Measurements from ENCODE around the gene GORASP2.
"Not testable (repeated sequence)": the region's sequence is repeated elsewhere in the genome, so short reads cannot be mapped to it uniquely, and the experiment has no call there.

Gene GORASP2

DNA sequence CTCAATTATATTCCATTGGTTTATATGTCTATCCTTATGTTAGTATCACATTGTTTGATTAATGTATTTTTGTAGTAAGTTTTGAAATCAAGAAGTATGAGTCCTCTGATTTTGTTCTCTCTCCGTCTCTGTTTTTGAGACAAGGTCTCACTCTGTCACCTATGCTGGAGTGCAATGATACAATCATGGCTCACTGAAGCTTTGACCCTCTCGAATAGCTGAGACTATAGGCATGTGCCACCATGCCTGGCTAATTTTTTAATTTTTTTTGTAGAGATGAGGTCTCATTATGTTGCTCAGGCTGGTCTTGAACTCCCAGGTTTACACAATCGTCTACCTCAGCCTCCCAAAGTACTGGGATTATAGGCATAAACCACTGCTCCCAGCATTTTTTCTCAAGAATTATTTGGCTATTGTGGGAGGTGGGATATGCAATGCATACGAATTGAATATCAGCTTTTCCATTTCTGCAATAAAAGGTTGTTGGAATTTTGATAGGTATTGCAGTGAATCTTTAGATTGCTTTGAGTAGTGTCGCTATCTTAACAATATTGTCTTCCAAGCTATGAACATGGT is 17.7 kb upstream of the GORASP2 start:
- Histone ChIP-seq H3K36me3 (ENCODE audit: control insufficient read depth in 2 of 2, insufficient read depth in 1 of 2, low read length in 2 of 2) (no peaks in the 10 kb centered on the region), H3K4me1 (ENCODE audit: control insufficient read depth, insufficient read depth, low read length) (no peaks in the 10 kb centered on the region), H3K9me3 (ENCODE audit: control insufficient read depth, insufficient read depth, low read depth, low read length) (no peaks in the 10 kb centered on the region), H3K27ac (ENCODE audit: extremely low read depth, low read depth, low read length) (no peak overlapping the region), H3K4me3 (ENCODE audit: low read depth, low read length) (no peak overlapping the region)
- TF ChIP-seq ZNF704 (tag by site-specific recombination; IDR thresholded peaks at IDR 0.05) (no peak), PATZ1 (tag by site-specific recombination; IDR thresholded peaks at IDR 0.05) (no peak), ZNF274 (IDR thresholded peaks at IDR 0.05; ENCODE audit: low read length) (no peak), ZNF274 (tag by site-specific recombination; IDR thresholded peaks at IDR 0.05; ENCODE audit: borderline replicate concordance) (peak; percentile 81; the same call in 1 of the 2 replicates), SETDB1 (IDR thresholded peaks at IDR 0.05; ENCODE audit: insufficient read length, low read length) (peak; percentile 83), ZNF223 (tag by site-specific recombination; IDR thresholded peaks at IDR 0.05) (no peak), ZNF362 (tag by site-specific recombination; IDR thresholded peaks at IDR 0.05) (no peak)
- TF ChIP-seq, protein P1, sequence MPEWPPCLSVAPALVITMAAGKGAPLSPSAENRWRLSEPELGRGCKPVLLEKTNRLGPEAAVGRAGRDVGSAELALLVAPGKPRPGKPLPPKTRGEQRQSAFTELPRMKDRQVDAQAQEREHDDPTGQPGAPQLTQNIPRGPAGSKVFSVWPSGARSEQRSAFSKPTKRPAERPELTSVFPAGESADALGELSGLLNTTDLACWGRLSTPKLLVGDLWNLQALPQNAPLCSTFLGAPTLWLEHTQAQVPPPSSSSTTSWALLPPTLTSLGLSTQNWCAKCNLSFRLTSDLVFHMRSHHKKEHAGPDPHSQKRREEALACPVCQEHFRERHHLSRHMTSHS (tag by site-specific recombination; IDR thresholded peaks at IDR 0.05) = no peak
- ChIA-PET POLR2A (no interaction called here), CTCF (interaction anchor here (0.7 kb wide), 1 partner anchor 38 kb away, joined by 3 read pairs; no protein-coding TSS in a partner anchor)

DNA sequence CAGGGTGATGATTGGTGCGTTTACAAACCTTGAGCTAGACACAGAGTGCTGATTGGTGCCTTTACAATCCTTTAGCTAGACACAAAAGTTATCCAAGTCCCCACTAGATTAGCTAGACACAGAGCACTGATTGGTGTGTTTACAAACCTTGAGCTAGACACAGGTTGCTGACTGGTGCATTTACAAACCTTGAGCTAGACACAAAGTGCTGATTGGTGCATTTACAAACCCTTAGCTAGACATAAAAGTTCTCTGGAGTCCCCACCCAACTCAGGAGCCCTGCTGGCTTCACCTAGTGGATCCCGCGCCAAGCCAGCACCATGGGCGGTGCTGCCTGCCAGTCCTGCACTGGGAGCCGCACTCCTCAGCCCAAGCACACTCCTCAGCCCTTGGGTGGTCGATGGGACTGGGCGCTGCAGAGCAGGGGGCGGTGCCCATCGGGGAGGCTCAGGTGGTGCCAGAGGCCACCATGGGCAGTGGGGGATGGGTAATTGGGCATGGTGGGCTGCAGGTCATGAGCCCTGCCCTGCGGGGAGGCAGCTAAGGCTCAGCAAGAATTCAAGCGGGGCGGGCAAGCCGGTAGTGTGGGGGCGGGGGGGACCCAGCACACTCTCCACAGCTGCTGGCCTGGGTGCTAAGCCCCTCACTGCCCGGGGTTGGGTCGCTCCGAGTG is 13.9 kb upstream of the GORASP2 start:
- POLR2A ChIA-PET; H3K4me1 ChIP-seq (ENCODE audit: control insufficient read depth, insufficient read depth, low read length); CTCF ChIA-PET; H3K9me3 ChIP-seq (ENCODE audit: control insufficient read depth, insufficient read depth, low read depth, low read length); H3K36me3 ChIP-seq (ENCODE audit: control insufficient read depth in 2 of 2, insufficient read depth in 1 of 2, low read length in 2 of 2); H3K4me3 ChIP-seq (ENCODE audit: low read depth, low read length); H3K27ac ChIP-seq (ENCODE audit: extremely low read depth, low read depth, low read length): not testable (repeated sequence)

DNA sequence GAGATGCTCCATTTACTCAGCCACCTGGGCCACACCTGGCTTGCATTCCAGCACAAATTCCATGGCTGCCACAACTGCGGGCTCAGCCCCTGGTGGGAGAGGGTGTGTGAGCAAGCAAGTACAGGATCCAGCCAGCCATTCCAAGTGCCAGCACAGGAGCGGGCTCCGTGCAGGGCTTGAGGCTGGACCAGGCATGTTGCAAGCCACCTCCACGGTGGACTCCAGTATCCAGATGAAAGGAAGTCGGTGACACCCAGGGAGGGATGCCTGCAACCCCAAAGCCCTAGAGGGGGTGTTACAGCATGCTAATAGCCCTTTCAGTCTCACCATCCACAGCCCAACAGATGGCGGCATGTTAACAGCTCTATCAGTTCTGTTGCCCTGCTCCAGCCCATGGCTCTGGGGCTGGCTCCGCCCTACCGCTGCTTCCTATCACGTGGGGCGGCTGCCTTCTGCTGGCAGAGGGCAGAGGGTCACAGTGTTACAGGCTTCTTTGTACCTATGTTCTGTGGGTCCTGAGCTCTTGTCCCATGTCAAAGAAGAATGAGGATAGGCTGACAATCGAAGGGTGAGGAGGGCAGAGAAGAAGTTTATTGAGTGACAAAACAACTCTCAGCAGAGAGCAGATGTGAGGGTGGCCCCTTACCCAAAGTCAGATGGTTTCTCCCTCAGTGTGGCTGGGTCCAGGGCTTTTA is 11.7 kb upstream of the GORASP2 start:
- H3K27ac ChIP-seq (ENCODE audit: extremely low read depth, low read depth, low read length) = no peak overlapping the region
- TF ChIP-seq KLF17 (tag by site-specific recombination; IDR thresholded peaks at IDR 0.05) (no peak), SETDB1 (IDR thresholded peaks at IDR 0.05; ENCODE audit: insufficient read length, low read length) (peak; percentile 80)
- H3K36me3 ChIP-seq (ENCODE audit: control insufficient read depth in 2 of 2, insufficient read depth in 1 of 2, low read length in 2 of 2) = no peaks in the 10 kb centered on the region
- no peaks in the 10 kb centered on the region for H3K9me3 ChIP-seq (ENCODE audit: control insufficient read depth, insufficient read depth, low read depth, low read length)
- POLR2A ChIA-PET = interaction anchor here (1.0 kb wide), 1 partner anchor 11 kb away, joined by 3 read pairs; the partner anchor contains the start of gene GORASP2
- no peaks in the 10 kb centered on the region for H3K4me1 ChIP-seq (ENCODE audit: control insufficient read depth, insufficient read depth, low read length)
- CTCF ChIA-PET = interaction anchor here (0.8 to 1.2 kb wide), 3 partner anchors 10 to 44 kb away, joined by 3 to 6 read pairs (median 6); partner anchors contain the start of gene GORASP2
- no peak overlapping the region for H3K4me3 ChIP-seq (ENCODE audit: low read depth, low read length)
